Measurements from ENCODE around the gene SCAF8.
A peak's percentile ranks its signal among the peaks of the same experiment; 100 is the strongest.
"Not testable (repeated sequence)": the region's sequence is repeated elsewhere in the genome, so short reads cannot be mapped to it uniquely, and the experiment has no call there.

SCAF8 gene

DNA sequence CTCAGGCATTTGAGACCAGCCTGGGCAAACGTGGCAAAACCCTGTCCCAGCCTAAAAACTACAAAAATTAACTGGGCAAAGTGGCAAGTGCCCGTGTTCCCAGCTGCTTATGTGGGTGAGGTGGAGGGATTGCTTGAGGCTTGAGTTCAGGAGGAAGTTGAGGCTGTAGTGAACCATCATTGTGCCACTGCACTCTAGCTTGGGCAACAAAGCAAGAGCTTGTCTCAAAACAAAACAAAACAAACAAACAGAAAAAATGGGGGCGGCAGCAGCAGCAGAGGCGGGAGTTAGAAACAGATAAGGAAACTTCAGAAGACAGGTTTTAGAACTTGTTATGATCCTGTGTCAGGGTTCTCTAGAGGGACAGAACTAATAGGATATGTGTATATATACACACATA lies 49.0 kb downstream of the SCAF8 start:
- no peak for DNase-seq (ENCODE audit: low read depth)

- DNase-seq (ENCODE audit: low read depth): no peak
Observed at GRCh38 chr6:154783229-154783628, 50.0 kb downstream of the SCAF8 start.

- no peak for DNase-seq (ENCODE audit: low read depth)
Observed at GRCh38 chr6:154785075-154785474, 51.9 kb downstream of the SCAF8 start.

GRCh38 chr6:154786144-154786868 lies 53.1 kb downstream of the SCAF8 start:
- DNase-seq (ENCODE audit: low read depth): no peak

DNA sequence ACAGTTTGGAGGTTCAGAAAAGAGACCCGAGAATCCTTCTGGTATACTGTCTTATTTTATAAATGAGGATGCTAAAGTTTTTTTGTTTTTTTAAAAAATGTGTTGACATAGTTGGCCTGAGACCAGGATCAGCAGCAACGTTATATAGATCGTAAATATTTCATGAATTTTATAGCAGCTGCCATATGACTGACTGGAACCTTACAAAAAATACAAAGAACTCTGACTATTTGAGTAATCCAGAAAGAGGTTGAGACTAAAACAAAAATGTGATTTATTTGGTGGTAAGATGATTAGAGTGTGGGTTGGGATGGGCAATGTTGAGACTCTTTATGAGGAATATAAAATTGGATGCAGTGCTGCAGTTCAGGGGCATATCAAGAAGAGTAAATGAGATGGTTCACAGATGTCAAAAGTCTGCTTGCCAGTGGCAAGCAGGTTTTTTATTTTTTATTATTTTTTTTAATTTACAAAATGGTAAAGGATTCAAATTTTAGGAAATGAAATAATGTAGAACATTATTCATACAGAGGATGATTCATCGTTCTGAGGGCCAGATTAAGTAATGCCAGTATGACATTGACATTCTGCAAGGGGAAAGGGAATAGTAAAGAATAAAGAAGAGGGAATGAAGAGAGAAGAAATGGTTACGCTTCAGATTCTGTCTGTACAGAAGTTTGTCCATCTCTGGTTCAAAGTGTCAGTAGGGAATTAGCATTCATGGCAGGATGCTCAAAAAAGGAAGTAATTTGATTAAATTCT lies 58.5 kb downstream of the SCAF8 start:
- DNase-seq (ENCODE audit: low read depth): peak; percentile 24

GRCh38 chr6:154792325-154792724 lies 59.1 kb downstream of the SCAF8 start:
- DNase-seq (ENCODE audit: low read depth): no peak

DNA sequence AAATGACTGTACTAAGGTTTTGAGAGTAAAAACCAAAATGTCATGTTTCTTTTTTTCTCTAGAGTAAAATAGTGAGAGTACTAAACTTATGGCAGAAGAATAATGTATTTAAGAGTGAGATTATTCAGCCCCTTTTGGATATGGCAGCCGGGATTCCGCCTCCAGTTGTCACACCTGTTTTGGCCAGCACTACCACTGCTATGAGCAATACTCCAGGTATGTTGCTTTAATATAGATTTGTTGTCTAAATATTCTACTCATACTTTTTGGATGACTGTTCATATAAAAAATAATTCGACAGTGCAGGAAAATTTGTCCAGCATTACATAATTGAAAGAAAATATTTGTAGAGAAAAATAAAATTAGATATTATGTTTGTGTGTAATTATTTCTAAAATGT lies 59.5 kb downstream of the SCAF8 start:
- no peak for DNase-seq (ENCODE audit: low read depth)

- DNase-seq (ENCODE audit: low read depth): no peak
Observed at GRCh38 chr6:154796484-154796883, 63.3 kb downstream of the SCAF8 start.

GRCh38 chr6:154797857-154798256 lies 64.6 kb downstream of the SCAF8 start:
- no peak for DNase-seq (ENCODE audit: low read depth)

GRCh38 chr6:154800338-154800737 lies 67.1 kb downstream of the SCAF8 start:
- DNase-seq (ENCODE audit: low read depth): no peak

DNA sequence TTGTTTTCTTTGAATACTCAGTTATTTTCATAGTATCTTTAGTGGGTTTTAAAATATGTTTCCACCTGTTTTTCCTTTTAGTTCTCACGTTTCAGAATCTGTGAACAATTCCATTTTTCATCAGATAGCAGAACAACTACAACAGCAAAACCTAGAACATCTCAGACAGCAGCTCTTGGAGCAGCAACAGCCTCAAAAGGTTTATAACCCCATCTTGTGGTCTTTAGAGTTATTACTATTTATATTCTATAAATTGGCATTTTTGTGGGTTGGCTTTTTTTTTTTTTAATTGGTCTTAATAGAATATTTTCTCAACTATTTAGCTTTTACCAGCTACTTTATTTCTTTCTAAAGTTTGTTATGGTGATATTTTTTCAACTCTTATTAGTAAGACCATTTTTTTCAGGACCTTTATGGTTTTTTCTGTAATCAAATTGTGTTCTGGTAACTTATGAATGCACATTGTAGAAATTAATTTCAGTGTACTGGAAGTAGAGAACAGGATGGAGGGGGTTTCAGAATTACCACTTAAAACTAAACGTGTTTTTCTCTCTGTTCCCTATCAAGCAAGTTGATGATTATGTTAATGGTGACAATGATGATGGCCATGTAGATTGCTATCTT lies 72.2 kb downstream of the SCAF8 start:
- DNase-seq (ENCODE audit: low read depth): no peak

DNA sequence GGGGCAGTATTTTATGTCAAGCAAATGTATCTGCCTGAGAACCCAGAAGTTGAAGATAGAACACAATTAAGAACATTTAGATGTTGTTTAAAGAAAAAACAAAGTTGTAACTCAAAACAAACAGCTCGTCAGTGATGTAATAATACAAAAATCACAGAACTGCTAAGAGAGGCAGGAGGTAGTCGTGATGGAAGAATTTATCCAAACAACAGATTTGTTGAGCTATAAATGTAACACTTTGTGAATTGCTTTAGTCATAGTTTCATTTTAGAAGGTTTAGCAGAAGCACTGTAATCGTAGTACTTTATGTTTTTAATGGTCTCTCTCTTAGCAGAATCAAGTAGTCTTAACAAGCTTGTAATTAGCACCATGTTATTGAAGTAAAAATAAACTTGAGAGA lies 73.6 kb downstream of the SCAF8 start:
- DNase-seq (ENCODE audit: low read depth): no peak

DNA sequence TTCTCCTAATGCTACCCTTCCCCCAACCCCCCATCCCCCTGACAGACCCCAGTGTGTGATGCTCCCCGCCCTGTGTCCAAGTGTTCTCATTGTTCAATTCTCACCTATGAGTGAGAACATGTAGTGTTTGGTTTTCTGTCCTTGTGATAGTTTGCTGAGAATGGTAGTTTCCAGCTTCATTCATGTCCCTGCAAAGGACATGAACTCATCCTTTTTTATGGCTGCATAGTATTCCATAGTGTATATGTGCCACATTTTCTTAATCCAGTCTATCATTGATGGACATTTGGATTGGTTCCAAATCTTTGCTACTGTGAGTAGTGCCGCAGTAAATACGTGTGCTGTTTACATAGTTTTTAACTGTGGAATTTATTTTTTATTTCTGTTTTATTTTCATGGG lies 78.4 kb downstream of the SCAF8 start:
- not testable (repeated sequence) for DNase-seq (ENCODE audit: low read depth)

GRCh38 chr6:154814063-154814462 lies 80.8 kb downstream of the SCAF8 start:
- no peak for DNase-seq (ENCODE audit: low read depth)

DNA sequence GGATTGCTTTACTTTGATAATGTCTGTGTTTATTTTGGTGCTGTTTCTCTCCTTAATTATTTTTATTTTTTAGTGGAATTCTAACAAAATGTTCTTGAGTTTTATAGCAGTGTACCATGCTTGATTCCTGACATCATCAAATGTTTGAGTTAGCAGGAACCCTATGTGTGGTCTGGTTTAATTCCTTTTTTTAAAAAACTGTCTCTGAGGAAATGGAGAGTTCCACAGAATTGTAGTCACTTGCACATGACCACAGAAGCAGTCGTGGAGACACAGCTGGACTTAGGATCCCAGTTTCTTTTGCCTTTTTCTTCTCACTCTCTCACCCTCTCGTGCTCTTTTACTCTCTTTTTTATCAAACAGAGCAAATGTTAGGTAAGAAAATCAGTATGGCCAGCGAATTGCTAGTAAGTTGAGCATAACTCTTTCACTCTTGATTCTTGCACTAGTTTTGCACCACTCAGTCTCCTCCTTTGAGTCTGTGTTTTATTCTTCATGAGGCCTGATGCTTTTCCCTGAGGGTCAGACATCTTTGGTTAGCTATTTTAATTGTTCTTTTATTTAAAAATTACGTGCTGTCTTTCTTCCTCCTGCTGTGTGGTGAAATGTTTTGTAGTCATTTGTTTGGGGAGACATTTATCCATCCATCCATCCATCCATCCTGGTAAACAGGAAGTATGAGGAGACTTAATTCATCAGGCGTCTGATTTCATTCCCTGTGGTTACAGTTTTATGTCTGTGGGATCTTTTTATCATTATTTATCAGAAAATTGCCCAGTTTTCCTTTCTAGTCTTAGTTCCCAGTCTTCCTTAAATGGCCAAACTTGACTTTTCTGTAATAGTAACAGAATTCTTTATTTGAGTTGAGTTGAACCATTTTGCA lies 83.0 kb downstream of the SCAF8 start:
- DNase-seq (ENCODE audit: low read depth): peak; percentile 42

- DNase-seq (ENCODE audit: low read depth): no peak
Observed at GRCh38 chr6:154821099-154821498, 87.9 kb downstream of the SCAF8 start.

DNA sequence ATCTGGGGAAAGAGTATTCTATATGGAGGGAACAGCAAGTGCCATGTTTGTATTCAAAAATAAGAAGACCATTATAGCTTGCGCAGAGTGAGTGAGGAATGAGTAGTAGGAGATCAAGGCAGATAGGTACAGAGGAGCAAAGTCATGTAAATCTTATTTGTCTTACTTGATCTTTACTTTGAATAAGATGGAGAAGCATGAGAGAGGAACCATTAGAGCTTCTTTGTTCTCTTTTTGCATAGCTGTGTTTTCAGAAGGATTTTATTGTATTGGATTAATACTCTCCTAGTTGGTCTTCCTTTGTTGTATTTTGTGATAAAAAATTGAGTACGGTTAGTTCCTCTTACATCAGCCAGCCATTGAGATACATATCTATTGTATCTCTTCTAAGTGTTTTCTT lies 88.4 kb downstream of the SCAF8 start:
- DNase-seq (ENCODE audit: low read depth): no peak

- no peak for DNase-seq (ENCODE audit: low read depth)
Observed at GRCh38 chr6:154822947-154823558, 89.8 kb downstream of the SCAF8 start.

- no peak for DNase-seq (ENCODE audit: low read depth)
Observed at GRCh38 chr6:154824076-154824475, 90.9 kb downstream of the SCAF8 start.

DNA sequence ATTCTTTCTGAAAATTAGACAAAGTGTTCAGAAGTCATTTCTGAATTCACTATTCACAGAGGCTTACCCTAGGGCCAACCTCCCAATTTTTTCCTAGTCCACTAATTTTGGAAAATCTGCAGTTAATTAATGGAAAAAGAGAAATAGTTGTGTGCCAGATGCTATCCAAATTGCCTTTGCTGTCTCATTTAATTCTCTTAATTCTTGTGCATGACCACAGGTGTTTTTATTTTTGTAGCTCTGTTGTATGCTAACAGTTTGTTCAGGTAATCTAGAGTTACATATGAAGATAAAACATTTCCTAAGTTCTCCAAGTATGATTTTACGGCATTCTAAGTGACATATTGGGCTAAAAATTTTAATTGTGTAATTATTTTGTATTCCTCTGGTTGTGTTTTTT lies 96.8 kb downstream of the SCAF8 start:
- DNase-seq (ENCODE audit: low read depth): no peak

- peak; percentile 28 for DNase-seq (ENCODE audit: low read depth)
Observed at GRCh38 chr6:154830771-154831170, 97.6 kb downstream of the SCAF8 start.

DNA sequence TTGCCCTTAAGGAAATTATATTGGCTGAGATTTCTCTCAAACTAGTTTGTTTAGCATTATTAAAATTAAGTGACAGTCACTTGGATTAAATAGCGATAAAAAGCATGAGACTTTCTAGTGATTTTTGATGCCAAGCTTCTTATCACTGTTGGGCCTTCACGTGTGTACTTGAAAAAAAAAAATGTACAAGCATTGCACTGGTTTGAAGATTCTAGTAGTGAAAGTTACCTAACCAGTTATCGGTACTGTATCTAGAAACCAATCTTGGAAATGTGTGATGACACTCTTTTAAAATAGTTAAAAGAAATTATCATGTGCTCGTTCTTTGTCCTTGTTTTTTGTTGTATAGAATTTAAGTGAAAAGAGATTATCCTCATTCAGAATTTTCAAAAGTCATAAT lies 102.1 kb downstream of the SCAF8 start:
- DNase-seq (ENCODE audit: low read depth): no peak

All from GM04504 (cell line).